Medulla oblongata (tissue), 1 donor: ENCODE data around the gene UIMC1.
"Not testable (repeated sequence)": the region's sequence is repeated elsewhere in the genome, so short reads cannot be mapped to it uniquely, and the experiment has no call there.

Source experiments
- DNase-seq: peaks from one replicate; pipeline ENCODE4 v3.0.0-alpha.2; 2015; ENCODE audit errors: extremely low spot score

Gene UIMC1

DNA sequence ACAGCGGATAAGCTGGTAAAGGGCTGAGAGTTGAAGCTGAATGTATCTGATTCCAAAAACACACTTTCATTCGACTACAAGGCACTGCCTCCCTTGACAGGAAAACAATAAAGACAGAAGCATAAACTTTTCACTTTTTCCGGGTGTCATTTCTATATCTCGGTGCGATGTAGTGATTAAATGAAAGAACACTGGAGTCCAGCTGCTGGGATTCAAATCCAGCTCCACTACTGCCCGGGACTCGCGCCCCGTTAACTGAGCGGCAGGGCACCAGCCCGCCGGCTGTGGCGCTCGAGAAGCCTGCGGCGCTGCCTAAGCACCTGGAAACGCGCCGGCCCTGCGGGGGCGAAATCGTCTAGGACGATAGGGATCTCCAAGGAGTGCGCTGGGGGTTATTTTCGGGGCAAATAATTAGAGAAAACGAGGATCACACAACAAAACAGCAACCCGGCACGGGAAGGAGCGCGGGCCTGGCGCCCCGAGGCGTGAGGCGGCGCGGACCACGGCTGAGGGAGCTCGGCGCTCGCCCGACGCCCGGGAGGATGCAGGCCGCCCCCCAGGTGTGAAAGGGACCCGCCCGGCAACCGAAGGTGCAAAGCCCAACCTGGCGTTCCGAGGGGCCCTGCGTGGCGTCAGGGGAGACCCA is 837 bp downstream of the UIMC1 start:
- peak; percentile 81 for DNase-seq

GRCh38 chr5:177004961-177005360 is 1.6 kb downstream of the UIMC1 start:
- DNase-seq = no peak

DNA sequence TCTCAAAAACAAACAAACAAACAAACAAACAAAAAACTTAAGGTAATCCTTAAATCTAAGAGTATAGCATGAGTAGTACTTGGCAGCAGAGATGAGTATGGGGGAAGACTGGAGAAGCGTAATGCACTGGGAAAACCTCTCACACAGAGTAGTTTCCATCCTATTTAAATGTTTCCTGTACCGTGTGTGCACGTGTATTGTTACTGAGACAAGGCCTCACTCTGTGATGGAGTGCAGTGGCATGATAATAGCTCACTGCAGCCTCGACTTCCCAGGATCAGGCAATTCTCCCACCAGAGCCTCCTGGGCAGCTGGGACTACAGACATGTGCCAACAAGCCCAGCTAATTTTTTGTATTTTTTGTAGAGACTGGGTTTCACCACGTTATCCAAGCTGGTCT is 2.9 kb downstream of the UIMC1 start:
- no peak for DNase-seq

DNA sequence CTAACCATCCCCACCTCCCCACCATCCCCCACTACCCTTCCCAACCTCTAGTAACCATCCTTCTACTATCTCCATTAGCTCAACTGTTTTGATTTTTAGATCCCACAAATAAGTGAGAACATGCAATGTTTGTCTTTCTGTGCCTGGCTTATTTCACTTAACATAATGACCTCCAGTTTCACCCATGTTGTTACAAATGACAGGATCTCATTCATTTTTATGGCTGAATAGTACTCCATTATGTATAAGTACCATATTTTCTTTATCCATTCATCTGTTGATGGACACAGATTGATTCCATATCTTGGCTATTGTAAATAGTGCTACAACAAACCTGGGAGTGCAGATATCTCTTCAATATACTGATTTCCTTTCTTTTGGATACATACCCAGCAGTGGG is 7.1 kb downstream of the UIMC1 start:
- not testable (repeated sequence) for DNase-seq

DNA sequence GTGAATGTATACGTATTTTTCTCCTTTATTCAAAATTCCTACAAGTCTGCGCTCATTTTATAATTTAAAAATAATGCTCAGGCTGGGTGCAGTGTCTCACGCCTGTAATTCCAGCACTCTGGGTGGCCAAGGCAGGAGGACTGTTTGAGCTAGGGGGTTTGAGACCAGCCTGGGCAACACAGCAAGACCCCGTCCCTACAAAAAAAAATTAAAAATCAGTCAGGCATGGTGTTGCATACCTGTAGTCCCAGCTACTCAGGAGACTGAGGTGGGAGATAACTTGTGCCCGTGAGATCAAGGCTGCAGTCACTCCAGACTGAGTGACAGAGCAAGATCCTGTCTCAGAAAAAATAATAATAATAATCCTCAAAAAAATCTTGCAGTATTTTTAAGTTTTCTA is 7.8 kb downstream of the UIMC1 start:
- no peak for DNase-seq

- DNase-seq = no peak
Observed at GRCh38 chr5:176996780-176997179, 9.8 kb downstream of the UIMC1 start.

- no peak for DNase-seq
Observed at GRCh38 chr5:176995896-176996767, 10.4 kb downstream of the UIMC1 start.

DNA sequence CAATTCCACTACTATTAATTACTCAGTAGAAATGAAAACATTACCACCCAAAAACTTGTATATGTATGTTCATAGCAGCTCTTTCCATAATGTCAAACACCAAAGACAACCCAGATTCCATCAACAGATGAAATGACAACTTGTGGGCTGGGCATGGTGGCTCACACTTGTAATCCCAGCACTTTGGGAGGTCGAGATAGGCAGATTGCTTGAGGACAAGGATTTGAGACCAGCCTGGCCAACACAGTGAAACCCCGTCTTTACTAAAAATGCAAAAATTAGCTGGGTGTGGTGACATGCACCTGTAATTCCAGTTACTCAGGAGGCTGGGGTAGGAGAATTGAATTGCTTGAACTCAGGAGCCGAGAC is 11.5 kb downstream of the UIMC1 start:
- DNase-seq = no peak

GRCh38 chr5:176994460-176995121 is 12.0 kb downstream of the UIMC1 start:
- no peak for DNase-seq

DNA sequence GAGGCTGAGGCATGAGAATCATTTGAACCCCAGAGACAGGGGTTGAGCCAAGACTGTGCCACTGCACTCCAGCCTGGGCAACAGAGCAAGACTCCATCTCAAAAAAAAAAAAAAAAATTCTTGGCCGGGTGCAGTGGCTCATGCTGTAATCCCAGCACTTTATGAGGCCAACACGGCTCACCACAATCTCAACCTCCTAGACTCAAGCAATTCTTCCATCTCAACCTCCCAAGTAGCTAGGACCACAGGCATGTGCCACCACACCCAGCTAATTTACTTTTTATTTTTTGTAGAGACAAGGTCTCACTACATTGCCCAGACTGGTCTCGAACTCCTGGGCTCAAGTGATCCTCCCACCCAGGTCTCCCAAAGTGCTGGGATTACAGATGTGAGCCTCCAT is 13.5 kb downstream of the UIMC1 start:
- DNase-seq = not testable (repeated sequence)

DNA sequence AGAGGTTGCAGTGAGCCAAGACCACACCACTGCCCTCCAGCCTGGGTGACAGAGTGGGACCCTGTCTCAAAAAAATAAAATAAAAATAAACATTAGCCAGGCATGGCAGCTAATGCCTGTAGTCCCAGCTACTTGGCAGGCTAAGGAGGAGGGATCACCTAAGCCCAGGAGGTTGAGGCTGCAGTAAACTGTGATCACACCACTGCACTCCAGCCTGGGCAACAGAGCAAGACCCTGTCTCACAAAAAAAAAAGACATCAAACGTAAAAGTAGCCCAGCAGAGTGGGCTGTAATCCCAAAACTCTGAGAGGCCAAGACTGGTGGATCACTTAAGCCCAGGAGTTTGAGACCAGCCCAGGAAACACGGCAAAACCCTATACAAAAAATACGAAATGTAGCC is 19.0 kb downstream of the UIMC1 start:
- no peak for DNase-seq

DNA sequence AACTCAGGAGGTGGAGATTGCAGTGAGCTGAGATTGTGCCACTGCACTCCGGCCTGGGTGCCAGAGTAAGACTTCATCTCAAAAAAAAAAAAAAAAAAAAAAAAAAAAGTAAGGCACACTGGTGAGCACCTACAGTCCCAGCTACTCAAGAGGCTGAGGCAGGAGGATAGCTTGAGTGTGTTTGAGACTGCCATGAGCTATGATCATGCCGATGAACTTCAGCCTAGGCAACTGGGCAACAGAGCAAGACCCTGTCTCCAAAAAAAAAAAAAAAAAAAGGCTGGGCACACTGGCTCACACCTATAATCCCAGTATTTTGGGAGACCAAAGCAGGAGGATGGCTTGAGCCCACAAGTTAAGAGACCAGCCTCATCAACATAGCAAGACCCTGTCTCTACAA is 20.3 kb downstream of the UIMC1 start:
- no peak for DNase-seq

DNA sequence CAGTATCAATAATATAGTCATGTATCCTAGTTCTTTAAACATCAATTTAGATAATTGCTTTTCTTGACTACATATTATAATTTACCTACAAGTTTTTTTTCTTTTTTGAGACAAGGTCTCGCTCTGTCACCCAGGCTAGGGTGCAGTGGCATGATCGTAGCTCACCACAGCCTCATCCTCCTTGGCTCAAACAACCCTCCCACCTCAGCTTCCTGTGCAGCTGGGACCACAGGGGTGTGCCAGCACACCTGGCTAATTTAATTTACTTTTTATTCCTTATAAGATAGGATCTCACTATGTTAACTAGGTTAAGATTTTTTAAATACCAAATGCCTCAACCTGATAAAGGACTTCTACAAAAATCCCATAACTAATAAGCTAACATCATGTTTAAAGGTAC is 21.1 kb downstream of the UIMC1 start:
- no peak for DNase-seq

DNA sequence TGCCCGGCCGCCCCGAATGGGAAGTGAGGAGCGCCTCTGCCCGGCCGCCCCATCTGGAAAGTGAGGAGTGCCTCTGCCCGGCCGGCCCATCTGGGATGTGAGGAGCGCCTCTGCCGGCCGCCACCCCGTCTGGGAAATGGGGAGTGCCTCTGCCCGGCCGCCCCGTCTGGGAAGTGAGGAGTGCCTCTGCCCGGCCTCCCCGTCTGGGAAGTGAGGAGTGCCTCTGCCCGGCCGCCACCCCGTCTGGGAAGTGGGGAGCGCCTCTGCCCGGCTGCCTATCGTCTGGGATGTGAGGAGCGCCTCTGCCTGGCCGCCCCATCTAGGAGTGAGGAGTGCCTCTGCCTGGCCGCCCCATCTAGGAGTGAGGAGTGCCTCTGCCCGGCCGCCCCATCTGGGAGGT is 22.4 kb downstream of the UIMC1 start:
- DNase-seq = not testable (repeated sequence)

DNA sequence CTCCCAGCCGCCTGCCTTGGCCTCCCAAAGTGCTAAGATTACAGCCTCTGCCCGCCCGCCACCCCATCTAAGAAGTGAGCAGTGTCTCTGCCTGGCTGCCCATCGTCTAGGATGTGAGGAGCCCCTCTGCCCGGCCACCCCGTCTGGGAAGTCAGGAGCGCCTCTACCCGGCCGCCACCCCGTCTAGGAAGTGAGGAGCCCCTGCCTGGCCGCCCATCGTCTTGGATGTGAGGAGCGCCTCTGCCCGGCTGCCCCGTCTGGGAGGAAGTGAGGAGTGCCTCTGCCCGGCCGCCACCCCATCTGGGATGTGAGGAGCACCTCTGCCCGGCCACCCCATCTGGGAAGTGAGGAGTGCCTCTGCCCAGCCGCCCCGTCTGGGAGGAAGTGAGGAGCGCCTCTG is 23.0 kb downstream of the UIMC1 start:
- not testable (repeated sequence) for DNase-seq

DNA sequence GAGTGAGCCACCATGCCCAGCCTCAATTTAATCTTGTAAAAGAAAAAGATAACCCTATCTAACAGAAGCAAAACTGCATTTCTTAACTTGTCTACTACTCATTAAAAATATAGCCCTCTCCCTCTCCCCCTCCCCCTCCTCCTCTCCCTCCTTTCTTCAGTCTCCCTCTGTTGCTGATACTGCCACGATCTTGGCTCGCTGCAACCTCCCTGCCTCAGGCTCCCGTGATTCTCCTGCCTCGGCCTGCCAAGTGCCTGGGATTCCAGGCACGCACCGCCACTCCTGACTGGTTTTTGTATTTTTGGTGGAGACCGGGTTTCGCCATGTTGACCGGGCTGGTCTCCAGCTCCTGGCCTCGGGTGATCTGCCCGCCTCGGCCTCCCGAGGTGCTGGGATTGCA is 23.5 kb downstream of the UIMC1 start:
- not testable (repeated sequence) for DNase-seq

DNA sequence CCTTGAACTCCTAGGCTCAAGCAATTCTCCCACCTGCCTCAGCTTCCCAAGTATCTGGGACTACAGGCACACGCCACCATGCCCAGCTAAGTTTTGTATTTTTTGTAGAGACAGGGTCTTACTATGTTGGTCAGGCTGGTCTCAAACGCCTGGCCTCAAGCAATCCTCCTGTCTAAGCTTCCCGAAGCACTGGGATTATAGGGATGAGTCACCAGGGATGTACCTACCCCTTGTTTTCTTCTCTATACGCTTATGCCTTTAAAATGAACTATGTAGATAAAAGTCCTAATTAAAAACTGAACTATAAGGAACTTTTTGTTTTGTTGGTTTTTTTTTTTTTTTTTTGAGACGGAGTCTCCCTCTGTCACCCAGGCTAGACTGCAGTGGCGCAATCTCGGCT is 25.8 kb downstream of the UIMC1 start:
- DNase-seq = no peak

DNA sequence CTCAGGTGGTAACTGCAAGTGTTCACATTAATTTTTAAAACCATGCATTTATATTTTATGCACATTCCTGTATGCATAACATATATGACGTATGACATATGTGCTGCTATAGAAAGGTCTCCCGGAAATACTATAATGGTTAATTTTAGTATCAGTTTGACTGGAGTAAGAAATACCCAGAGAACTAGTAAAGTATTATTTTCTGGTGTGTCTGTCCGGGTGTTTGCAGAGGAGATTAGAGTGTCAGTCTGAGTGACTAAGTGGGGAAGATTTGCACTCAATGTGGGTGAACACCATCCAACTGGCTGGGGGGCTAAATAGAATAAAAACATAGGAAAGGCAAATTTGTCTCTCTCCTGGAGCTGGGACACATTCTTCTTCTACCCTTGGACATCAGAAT is 26.9 kb downstream of the UIMC1 start:
- DNase-seq = no peak

DNA sequence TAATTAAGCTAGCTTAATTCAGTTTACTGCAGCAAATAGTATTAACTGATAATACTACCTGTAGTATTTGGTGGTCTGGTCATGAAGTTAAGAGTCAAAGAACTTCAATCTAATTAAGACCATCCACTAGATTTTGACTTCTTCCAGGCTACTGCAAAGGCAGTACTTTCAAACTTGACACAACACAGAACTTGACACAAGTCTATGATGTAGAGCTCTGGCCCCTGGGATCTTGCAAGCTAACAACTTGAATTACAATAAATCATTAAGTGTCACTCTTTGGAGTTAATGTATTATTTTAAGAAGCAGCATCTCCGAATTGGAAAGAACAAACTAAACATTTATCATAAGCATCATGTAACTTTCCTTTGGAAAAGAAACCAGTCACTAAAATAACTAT is 40.9 kb downstream of the UIMC1 start:
- no peak for DNase-seq

- peak; percentile 42 for DNase-seq
Observed at GRCh38 chr5:176959051-176959450, 47.5 kb downstream of the UIMC1 start.

DNA sequence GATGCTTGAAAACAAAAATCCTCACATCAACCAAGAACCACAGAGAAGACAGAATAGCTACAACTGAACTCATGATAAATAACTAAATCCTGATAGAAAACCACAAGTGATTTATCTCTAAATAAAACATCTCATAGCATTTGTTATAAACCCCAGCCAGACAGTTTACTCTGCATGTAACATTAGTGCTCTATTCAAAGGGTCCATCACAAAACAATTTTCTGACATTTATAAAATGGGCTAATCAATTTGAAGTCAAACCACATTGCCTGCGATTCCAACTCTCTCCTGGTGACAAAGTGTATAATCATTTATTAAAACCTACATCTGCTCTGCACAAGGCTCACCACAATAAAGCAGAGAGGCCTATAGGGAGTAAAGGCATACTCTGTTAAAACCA is 49.8 kb downstream of the UIMC1 start:
- no peak for DNase-seq

DNA sequence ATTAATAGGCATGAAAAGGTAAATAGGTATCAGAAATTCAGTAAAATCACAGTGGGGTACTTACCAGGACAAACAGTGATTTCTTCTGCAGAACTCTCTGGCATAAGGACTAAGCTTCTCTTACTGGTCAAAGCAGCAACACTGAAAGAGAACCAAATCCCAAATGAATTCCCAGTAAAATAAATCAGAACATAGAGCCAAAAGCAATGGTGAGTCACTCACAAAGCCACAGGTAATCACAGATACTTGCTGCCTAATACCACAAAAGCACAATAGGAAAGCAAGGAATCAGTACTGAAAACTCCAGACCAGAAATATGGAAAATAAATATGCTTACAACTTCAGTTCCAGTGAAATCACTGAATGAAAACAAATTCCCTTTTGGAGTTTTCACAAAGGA is 50.7 kb downstream of the UIMC1 start:
- DNase-seq = no peak

GRCh38 chr5:176954050-176954449 is 52.5 kb downstream of the UIMC1 start:
- DNase-seq = no peak
